Esophagus squamous epithelium (tissue), 4 donors: Measurements from ENCODE around the gene SLC35E2B.
"Not testable (repeated sequence)": the region's sequence is repeated elsewhere in the genome, so short reads cannot be mapped to it uniquely, and the experiment has no call there.

ENCODE experiments used
- CTCF ChIP-seq, 6 experiments: fragments of 450-650 bp in 4 of 6; fragments of 200-600 bp in 2 of 6; sonication (generic) in 2 of 6; IDR thresholded peaks; one replicate each; pipeline ENCODE4 v1.5.1; 2016 to 2019; ENCODE audit warnings: antibody characterized with exemption in 6 of 6, mild to moderate bottlenecking in 4 of 6, moderate library complexity in 4 of 6
- POLR2A ChIP-seq, 4 donors: fragments of 450-650 bp; IDR thresholded peaks; one replicate each; pipeline ENCODE4 v1.6.1; 2017; ENCODE audit warnings: antibody characterized with exemption in 4 of 4, mild to moderate bottlenecking in 4 of 4, moderate library complexity in 3 of 4

- TF ChIP-seq CTCF, POLR2A (IDR thresholded peaks at IDR 0.05): not testable (repeated sequence)
Measured at GRCh38 chr1:1689526-1689925, 3.1 kb downstream of the SLC35E2B start.
